SJCRH30 (cell line): ENCODE results near the gene TMTC4. TPM values are rescaled to one million over a fixed set of nuclear protein-coding genes. Genes with fewer than 3 reads are reported as not detected.
"Not testable (repeated sequence)": the region's sequence is repeated elsewhere in the genome, so short reads cannot be mapped to it uniquely, and the experiment has no call there.

ENCODE experiments used
- DNase-seq, 2 experiments: peaks; one replicate each; pipeline ENCODE4 v3.0.0-alpha.2; 2015 to 2020
- H3K27ac ChIP-seq: fragments of 250-450 bp; sonication (Bioruptor Pico); 2 replicates; pipeline ENCODE4 v1.5.1; 2020; ENCODE audit warnings: mild to moderate bottlenecking, moderate library complexity
- H3K27me3 ChIP-seq: fragments of 250-450 bp; sonication (Bioruptor Pico); 2 replicates; pipeline ENCODE4 v1.5.1; 2020; ENCODE audit warnings: mild to moderate bottlenecking, moderate library complexity
- H3K36me3 ChIP-seq: fragments of 250-450 bp; sonication (Bioruptor Pico); 2 replicates; pipeline ENCODE4 v1.5.1; 2020; ENCODE audit warnings: mild to moderate bottlenecking, moderate library complexity
- H3K4me1 ChIP-seq: fragments of 250-450 bp; sonication (Bioruptor Pico); 2 replicates; pipeline ENCODE4 v1.5.1; 2020; ENCODE audit warnings: mild to moderate bottlenecking, moderate library complexity
- H3K4me3 ChIP-seq: fragments of 250-450 bp; sonication (Bioruptor Pico); 2 replicates; pipeline ENCODE4 v1.5.1; 2020; ENCODE audit warnings: mild to moderate bottlenecking, moderate library complexity
- H3K9me3 ChIP-seq: fragments of 250-450 bp; sonication (Bioruptor Pico); replicated peaks from 2 replicates; pipeline ENCODE4 v1.5.1; 2020; ENCODE audit warnings: mild to moderate bottlenecking, moderate library complexity
- total RNA-seq: library from RNA; depleted of rRNA; stranded (reverse); fragments of >200 nt; shearing (Covaris generic); gene quantifications from 2 replicates; pipeline ENCODE4 v1.2.3, GENCODE V29; 2014

TMTC4 gene
- total RNA-seq, 1 experiment from 2014 or later = 25.0 TPM

- H3K36me3 ChIP-seq = no peaks in the 10 kb centered on the region
These were observed 77.3 kb downstream of the TMTC4 start for GRCh38 chr13:100597253-100597652.

GRCh38 chr13:100596516-100596915 lies 78.1 kb downstream of the TMTC4 start:
- H3K27me3 ChIP-seq = no peaks in the 10 kb centered on the region
- H3K27ac ChIP-seq = no peak overlapping the region
- no peaks in the 10 kb centered on the region for H3K9me3 ChIP-seq
- no peaks in the 10 kb centered on the region for H3K4me1 ChIP-seq
- no peak overlapping the region for H3K4me3 ChIP-seq
- no peaks in the 10 kb centered on the region for H3K36me3 ChIP-seq
- no peak for DNase-seq

More at GRCh38 chr13:100597253-100597652, 77.3 kb downstream of the TMTC4 start:
- no peak for DNase-seq
- Histone ChIP-seq H3K4me1 (no peaks in the 10 kb centered on the region), H3K27me3 (no peaks in the 10 kb centered on the region), H3K27ac (no peak overlapping the region), H3K9me3 (no peaks in the 10 kb centered on the region), H3K4me3 (no peak overlapping the region)

GRCh38 chr13:100594731-100595130 lies 79.9 kb downstream of the TMTC4 start:
- Histone ChIP-seq H3K27me3 (no peaks in the 10 kb centered on the region), H3K4me1 (no peaks in the 10 kb centered on the region), H3K9me3 (no peaks in the 10 kb centered on the region), H3K27ac (no peak overlapping the region), H3K36me3 (no peaks in the 10 kb centered on the region), H3K4me3 (no peak overlapping the region)
- DNase-seq = no peak

GRCh38 chr13:100594255-100594654 lies 80.3 kb downstream of the TMTC4 start:
- Histone ChIP-seq H3K9me3 (no peaks in the 10 kb centered on the region), H3K27me3 (no peaks in the 10 kb centered on the region), H3K4me1 (no peaks in the 10 kb centered on the region; the same call in 1 of the 2 replicates), H3K36me3 (no peaks in the 10 kb centered on the region), H3K4me3 (no peak overlapping the region), H3K27ac (no peak overlapping the region)
- DNase-seq = no peak

GRCh38 chr13:100589178-100589725 lies 85.3 kb downstream of the TMTC4 start:
- Histone ChIP-seq H3K9me3 (no peaks in the 10 kb centered on the region), H3K4me1 (no peaks in the 10 kb centered on the region; the same call in 1 of the 2 replicates), H3K36me3 (no peaks in the 10 kb centered on the region), H3K27ac (no peak overlapping the region), H3K4me3 (peak overlapping the region; percentile 69), H3K27me3 (no peaks in the 10 kb centered on the region)
- peak in 1 of 2 experiments; percentile 4 for DNase-seq

GRCh38 chr13:100588331-100589177 lies 86.0 kb downstream of the TMTC4 start, which contains the start of gene GGACT:
TSS of gene GGACT (minus strand) at chr13:100588789. CDS start at chr13:100532591, 56,198 bp downstream.
- Histone ChIP-seq H3K4me3 (peak within 1 kb of the TSS; percentile 69), H3K27ac (peak within 1 kb of the TSS; percentile 36; the same call in 1 of the 2 replicates), H3K4me1 (no peaks in the 10 kb centered on the region; the same call in 1 of the 2 replicates), H3K27me3 (no peaks in the 10 kb centered on the region), H3K9me3 (no peaks in the 10 kb centered on the region), H3K36me3 (no peaks in the 10 kb centered on the region)
- peak; percentile 69 to 76 for DNase-seq

GRCh38 chr13:100584896-100585295 lies 89.7 kb downstream of the TMTC4 start:
- Histone ChIP-seq H3K27me3 (no peaks in the 10 kb centered on the region), H3K4me3 (no peak overlapping the region), H3K27ac (no peak overlapping the region), H3K9me3 (no peaks in the 10 kb centered on the region), H3K36me3 (no peaks in the 10 kb centered on the region), H3K4me1 (no peaks in the 10 kb centered on the region; the same call in 1 of the 2 replicates)
- DNase-seq = no peak

- no peak overlapping the region for H3K27ac ChIP-seq
- no peak overlapping the region for H3K4me3 ChIP-seq
- H3K36me3 ChIP-seq = no peaks in the 10 kb centered on the region
- H3K4me1 ChIP-seq = no peaks in the 10 kb centered on the region
- H3K27me3 ChIP-seq = no peaks in the 10 kb centered on the region
- no peak for DNase-seq
- H3K9me3 ChIP-seq = no peaks in the 10 kb centered on the region
These were observed 93.1 kb downstream of the TMTC4 start for GRCh38 chr13:100581504-100581903.

GRCh38 chr13:100581030-100581429 lies 93.6 kb downstream of the TMTC4 start:
- Histone ChIP-seq H3K36me3 (no peaks in the 10 kb centered on the region), H3K4me3 (no peak overlapping the region), H3K4me1 (no peaks in the 10 kb centered on the region), H3K27me3 (no peaks in the 10 kb centered on the region), H3K27ac (no peak overlapping the region), H3K9me3 (no peaks in the 10 kb centered on the region)
- no peak for DNase-seq

GRCh38 chr13:100580045-100580444 lies 94.5 kb downstream of the TMTC4 start:
- Histone ChIP-seq H3K36me3 (no peaks in the 10 kb centered on the region), H3K27ac (no peak overlapping the region), H3K4me3 (no peak overlapping the region), H3K9me3 (no peaks in the 10 kb centered on the region), H3K27me3 (no peaks in the 10 kb centered on the region), H3K4me1 (no peaks in the 10 kb centered on the region)
- DNase-seq = no peak

- H3K4me3 ChIP-seq, H3K27me3 ChIP-seq, DNase-seq, H3K36me3 ChIP-seq, H3K27ac ChIP-seq, H3K9me3 ChIP-seq, H3K4me1 ChIP-seq: not testable (repeated sequence)
These were observed 97.4 kb downstream of the TMTC4 start for GRCh38 chr13:100577239-100577638.

- Histone ChIP-seq H3K27me3 (no peaks in the 10 kb centered on the region), H3K27ac (no peak overlapping the region), H3K4me1 (no peaks in the 10 kb centered on the region; the same call in 1 of the 2 replicates), H3K4me3 (no peak overlapping the region), H3K9me3 (no peaks in the 10 kb centered on the region), H3K36me3 (no peaks in the 10 kb centered on the region)
- peak; percentile 68 to 86 for DNase-seq
These were observed 101.5 kb downstream of the TMTC4 start for GRCh38 chr13:100573121-100573520.

- Histone ChIP-seq H3K27me3 (no peaks in the 10 kb centered on the region), H3K36me3 (no peaks in the 10 kb centered on the region), H3K9me3 (no peaks in the 10 kb centered on the region), H3K4me1 (no peaks in the 10 kb centered on the region), H3K4me3 (no peak overlapping the region), H3K27ac (no peak overlapping the region)
- DNase-seq = no peak
These were observed 108.1 kb downstream of the TMTC4 start for GRCh38 chr13:100566543-100566942.

- H3K4me1 ChIP-seq = no peaks in the 10 kb centered on the region
- no peak overlapping the region for H3K27ac ChIP-seq
- DNase-seq = no peak
- no peaks in the 10 kb centered on the region for H3K36me3 ChIP-seq
- H3K9me3 ChIP-seq = no peaks in the 10 kb centered on the region
- H3K4me3 ChIP-seq = no peak overlapping the region
- no peaks in the 10 kb centered on the region for H3K27me3 ChIP-seq
These were observed 109.3 kb downstream of the TMTC4 start for GRCh38 chr13:100565286-100565685.

GRCh38 chr13:100564444-100565223 lies 110.0 kb downstream of the TMTC4 start:
- no peak for DNase-seq
- Histone ChIP-seq H3K9me3 (no peaks in the 10 kb centered on the region), H3K27me3 (no peaks in the 10 kb centered on the region), H3K4me1 (no peaks in the 10 kb centered on the region), H3K4me3 (no peak overlapping the region), H3K36me3 (no peaks in the 10 kb centered on the region), H3K27ac (no peak overlapping the region)
